NCI-H82 treated with DMSO at 0.1 percent for 48 hours (cell line): Measurements from ENCODE around the gene VSIG10L2.

ENCODE experiments used
- DNase-seq: peaks from one replicate; lab custom pipeline; 2025; ENCODE audit not compliant: unreplicated experiment; lab: John Stamatoyannopoulos, UW

The VSIG10L2 gene

DNA sequence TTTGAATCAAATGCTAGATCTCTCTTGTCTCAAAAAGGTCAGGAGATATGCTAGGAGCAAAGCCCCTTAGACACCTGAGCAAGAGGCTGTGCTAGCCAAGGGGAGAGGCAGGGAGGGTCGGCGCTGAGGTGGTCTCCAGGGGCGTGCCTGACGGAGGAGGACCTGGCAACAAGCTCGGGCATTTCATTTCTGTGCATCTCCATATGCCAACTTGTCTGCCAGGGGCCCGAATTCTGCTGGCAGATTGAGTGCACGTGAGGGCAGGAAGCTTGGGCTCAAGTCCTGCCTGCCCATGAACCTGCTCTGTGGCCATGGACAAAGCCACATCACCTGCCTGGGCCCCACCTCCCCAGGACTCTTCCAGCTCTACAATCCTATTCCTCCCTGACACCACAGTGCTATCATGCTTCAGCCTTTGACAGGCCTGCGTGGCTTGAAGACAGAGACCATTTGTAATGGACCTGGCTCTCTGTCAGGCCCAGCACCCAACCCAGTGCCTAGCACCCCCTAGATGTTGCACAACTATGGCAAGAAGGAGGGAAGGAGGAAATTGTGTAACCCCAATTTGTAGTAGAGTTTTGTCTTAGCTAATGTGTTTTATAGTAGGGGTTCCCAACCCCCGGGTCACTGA is 16.3 kb upstream of the VSIG10L2 start:
- DNase-seq = no peak

DNA sequence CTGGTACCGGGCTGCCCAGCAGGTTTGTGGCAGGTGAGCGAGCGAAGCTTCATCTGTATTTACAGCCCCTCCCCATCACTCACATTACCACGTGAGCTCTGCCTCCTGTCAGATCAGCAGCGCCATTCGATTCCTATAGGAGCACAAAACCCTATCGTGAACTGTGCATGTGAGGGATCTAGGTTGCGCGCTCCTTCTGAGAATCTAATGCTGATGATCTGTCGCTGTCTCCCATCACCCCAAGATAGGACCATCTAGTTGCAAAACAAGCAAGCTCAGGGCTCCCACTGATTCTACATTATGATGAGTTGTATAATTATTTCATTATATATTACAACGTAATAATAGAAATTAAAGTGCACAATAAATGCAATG is 15.8 kb upstream of the VSIG10L2 start:
- DNase-seq = no peak

DNA sequence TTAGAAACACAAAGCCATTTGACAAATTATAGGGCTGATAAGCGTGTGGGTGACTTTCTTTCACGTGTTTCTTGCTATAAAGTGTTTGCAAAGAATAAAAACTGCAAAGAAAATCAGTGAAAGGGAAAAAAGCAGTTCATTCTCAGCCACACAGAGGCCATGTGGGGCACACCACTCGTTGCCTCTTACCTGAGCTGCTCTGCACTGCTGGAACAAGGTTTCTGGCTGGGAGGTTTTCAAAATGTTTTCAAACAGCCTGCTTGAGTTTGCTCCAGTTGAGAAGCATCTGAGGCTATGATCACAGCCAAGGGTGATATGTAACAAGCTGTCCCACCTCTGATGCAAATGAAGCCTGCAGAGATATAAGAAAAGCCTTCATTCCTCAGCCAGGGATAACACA is 14.7 kb upstream of the VSIG10L2 start:
- DNase-seq = no peak

DNA sequence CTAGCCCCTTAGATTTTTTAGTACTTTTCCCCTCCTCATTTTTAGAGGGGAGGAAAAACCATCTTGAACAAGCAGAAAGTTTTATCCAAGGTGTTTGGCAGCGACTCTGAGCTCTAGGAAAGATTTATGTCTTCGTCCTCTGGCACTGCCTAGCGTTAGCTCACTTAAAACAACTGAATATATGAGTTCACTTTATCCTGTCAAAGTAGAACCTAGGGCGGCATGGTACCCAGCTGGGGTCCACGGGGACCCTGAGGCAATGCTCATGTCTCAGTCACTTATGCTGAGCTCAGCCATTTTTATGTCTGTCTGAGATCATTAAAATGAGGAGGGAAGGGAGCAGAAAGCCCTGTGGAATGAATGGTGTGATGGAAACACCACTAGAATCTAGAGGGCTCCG is 14.2 kb upstream of the VSIG10L2 start:
- DNase-seq = no peak

DNA sequence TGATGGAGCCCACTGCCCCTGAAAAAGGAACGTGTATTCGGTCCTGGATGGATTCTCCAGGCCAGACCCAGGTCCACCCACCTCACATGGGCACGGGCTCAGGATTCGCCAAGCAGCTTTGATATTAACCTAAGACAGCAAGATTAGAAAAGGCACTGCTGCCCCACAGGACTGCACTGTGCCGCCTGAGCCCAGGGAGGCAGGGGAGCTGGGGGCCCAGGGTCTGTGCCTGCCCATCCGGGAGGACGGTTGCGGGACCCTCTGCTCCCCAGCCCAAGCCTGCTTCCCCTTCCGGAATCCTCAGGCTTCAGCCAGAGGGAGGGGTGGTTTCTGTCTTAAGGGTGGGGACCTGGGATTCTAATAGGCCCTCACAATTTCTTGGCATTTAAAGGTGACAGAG is 13.5 kb upstream of the VSIG10L2 start:
- DNase-seq = no peak

DNA sequence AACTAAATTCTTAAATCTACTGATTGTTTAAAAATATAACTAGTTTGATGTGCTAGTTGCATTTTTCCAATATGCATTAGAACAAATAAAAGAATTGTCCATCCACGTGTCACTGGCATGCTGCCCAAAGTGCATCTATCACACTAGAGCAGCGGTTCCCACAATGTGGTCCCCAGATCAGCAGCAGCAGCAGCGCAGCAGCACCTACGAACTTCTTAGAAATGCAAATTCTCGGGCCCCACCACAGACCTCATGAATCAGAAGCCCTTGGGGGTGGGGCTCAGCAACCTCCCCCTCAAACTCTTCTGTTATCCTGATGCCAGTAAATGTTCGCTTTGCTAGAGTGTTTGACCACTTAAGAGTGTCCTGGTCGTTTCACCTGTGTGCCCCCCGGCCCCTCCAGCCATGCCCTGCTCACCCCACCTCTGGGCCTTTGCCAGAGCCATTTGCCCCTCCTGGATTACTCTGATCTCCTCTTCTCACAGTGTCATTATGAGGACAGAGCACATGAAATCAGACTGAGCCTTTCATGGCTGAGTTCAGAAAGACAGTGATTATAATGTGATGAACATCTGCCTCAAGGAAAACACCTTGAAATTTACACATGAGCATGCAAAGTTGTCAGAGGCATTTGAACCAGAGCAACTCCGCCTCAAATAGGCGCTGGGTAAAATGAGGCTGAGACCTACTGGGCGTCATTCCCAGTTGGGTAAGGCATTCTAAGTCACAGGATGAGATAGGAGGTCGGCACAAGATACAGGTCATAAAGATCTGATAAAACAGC is 12.6 kb upstream of the VSIG10L2 start:
- no peak for DNase-seq

DNA sequence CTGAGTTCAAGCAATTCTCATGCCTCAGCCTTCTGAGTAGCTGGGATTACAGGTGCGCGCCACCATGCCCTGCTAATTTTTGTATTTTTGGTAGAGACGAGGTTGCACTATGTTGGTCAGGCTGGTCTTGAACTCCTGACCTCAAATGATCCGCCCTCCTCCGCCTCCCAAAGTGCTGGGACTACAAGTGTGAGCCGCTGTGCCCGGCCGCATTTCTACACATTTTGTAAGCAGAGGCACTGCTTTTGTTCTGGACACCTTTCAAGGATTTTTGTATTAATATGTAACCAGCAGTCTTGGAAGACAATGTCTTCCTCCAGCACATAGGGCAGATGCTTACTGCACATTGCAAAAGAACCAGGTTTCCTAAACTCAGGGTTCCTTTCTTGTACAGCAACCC is 11.4 kb upstream of the VSIG10L2 start:
- no peak for DNase-seq

DNA sequence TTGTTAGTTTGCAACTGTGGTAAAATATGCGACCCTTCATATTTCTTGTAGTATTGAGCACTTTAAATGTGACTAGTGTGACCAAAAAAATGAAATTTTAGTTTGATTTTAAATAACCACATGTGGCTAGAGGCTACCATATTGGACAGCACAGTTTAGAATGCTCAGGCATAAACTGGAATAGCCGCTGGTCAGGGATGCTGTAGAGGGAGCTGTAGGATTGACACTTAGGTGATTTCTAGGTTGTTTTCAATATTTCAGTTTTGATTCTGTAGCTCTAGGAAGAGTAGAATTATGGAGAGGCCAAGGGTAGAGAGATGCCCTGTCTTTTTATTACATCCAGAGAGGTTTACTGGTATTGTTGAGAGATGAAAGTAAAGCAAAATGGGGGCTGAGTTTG is 10.8 kb upstream of the VSIG10L2 start:
- no peak for DNase-seq

DNA sequence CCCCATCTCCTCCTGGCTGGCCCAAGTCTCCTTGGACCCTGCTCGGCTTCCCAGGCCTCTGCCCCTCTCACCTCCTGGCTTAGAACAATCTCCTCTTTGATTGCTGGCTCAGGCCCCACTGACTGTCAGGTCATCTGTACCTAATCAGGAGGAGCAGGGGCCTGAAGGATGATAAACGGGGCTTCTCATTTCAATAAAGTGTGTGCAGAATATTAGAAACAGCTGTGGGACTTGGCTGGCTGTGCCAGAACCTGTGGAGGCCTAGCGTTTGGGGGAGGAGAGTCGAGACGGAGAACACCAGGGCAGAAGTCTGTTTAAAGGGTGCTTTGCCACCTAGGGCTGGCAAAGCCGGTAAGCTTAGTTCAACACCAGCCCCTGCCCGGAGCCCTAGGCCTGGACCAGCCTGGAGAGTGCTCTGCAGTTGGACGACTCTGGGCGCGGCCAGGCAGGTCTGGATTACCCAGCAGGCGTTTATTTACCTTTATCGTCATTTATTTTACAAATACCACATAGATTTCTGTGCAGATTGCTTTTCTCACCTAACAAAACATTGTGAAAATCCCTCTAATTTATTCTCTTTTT is 10.1 kb upstream of the VSIG10L2 start:
- no peak for DNase-seq

DNA sequence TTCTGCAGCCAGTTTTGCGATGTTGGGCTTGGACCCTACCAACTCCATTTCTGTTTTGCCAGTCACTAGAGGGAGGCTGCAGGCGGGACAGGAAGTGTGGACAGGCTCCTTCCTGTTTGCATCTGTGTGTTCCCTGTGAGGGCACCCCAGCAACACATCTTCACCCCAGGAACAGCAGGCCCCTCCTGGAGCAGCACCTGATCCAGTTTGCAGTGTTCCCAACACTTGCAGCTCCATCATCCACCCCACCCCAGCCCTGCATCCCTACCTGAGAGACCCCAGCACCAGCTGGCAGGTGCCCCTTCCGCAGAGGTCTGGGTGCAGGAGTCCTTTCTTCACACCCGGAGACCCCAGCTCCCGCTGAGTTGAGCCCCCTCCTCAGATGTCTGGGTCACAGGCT is 7.4 kb upstream of the VSIG10L2 start:
- no peak for DNase-seq

DNA sequence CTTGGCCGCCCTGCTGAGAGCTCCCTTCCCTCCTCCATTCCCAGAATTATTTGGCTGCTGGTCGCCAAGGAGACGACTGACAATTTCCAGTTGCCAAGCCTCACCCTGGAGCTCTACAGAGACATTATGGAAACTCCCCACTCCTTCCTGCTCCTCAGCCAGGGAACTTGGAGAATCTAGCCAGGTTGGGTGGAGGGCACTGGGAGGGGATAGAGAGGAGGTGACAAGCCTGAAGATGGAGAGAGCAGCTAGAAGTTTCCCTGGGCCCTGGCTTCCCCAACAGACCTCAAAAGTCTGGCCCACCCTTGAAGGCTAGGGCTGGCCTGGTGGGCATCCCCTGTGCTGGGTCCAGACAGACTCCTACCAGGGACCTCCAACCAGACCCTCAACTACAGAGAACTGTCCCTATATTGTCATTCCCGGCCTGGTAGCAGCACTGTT is 6.7 kb upstream of the VSIG10L2 start:
- no peak for DNase-seq

DNA sequence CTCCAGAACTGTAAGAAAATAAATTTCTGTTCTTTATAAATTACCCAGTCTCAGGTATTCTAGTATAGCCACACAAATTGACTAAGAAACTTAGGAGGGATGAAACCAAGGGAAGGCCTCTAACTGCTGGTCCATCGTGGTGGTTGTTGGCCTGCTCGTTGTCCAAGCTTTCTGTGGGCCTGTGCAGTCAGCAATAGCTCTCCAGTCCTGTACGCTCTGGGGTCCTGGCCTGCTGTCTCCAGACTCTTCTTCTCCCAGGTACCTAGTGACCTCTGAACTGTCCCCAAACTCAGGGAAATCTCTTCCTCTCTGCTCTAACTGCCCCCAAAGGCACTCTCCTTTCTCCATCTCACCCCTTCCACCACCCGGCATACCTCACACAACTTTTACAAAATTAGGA is 5.7 kb upstream of the VSIG10L2 start:
- DNase-seq = no peak

DNA sequence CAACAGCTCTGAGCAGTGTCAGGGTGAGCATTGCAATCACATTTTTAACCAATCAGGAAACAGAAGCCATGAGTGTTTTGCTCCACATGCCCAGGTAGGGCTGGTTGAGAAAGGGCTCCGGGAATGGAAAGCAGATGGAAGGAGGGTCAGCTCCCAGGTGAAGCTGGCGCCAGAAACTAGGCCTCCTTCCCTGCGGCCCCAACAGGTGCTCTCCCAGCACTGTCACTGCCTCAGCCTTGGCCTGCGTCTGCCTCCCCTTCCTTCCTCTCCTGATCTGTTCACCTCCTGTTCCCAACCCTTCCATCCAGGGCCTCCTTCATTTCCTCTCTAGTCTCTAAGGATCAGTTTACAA is 4.6 kb upstream of the VSIG10L2 start:
- no peak for DNase-seq

DNA sequence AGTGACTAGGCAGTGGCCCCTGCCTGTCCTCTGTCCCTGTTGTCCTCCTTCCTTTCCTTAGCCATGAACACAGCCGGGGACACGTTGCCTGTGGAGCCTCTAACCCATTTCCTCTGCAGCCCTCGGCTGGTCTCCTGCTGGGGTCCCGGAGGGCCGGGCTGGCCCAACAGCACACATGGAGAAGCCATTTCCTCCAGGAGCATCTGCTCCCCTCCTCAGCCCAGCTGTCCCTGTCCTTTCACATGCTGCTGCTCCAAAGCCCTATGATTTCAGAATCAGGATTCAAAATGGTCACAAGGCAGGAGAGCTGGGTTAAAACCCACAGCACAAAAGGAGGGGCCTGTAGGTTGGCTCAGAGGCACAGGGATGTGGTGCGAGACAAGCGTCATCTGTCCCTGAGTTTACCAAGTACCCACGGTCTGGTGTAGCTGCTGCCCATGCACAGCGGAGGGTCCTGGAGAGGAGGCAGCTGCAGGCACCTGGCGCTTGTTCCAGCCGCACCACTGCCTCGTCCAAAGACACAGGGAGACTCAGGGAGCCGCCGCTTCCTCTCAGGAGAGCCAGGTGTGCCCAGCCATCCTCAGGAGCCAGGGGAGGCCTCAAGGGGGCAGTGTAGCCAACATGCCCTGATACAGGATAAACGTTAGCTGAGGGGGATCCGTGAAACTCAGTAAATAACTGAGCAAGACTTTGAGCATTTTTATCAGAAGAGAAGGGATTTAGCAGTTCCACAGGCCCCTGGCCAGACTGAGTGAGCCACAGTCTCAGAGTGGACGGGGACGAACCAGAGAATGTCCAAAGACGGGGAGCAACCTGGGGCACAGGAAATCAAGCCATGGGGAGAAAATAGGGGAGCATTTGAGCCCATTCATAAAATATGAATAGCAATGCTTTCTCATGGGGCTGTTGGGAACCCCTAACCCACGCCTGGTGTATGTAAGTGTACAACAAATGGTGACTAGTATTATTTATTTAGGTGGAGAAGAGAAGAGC is 3.9 kb upstream of the VSIG10L2 start:
- no peak for DNase-seq

DNA sequence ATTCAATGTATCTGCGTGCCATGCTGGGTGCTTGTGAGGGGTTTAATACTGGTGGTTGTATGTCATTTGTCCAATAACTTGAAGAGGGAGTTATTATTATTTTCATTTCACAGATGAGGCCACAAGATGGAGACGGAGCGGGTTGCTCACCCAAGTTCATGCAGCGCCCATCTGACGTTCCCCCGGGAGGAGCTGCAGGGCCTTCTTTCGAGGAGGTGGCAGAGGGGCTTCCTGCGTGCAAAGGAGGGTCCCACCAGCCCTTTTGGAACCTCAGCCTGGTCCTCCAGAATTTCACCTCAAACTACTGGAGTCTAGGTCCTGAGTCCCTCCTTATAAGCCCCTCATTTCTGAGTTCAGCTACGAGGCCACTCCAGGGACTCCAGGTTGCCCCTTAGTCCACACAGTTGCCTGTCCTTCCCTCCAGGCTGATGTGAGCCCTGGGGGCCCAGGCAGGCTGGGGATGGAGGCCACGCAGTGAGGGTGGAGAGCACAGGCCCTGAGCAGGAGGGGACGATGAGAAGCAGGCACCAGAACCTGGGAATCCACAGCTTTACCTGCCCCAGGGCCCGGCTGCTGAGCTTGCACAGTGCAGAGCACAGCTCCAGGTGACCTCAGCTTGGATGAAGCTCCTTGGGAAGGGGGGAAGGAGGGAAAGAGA is 2.9 kb upstream of the VSIG10L2 start:
- no peak for DNase-seq

DNA sequence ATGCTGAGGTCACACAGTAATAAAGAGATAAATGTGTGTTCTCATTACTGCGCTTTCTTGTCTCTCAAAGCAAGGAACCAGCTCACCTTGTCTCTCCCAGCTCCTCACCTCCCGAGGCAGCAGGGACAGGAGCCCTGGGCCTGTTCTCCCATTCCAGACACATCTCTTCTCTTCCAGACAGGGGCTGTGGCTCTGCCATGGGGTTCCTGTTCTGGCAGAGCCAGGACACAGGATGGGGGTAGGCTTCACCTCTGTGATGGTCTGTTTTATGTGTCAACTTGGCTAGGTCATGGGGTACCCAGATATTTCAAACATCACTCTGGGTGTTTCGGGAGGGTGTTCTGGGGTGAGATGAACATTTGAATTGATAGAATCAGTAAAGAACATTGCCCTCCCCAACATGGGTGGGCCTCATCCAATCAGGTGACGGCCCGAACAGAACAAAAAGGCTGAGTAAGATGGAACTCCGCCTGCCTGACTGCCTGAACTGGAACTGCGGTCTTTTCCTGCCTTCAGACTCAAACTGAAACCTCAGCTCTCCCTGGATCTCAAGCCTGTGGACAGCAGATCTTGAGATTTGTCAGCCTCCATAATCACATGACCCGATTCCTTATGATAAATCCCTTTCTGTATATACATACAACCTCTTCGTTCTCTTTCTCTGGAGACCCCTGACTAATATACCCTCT is 2.0 kb upstream of the VSIG10L2 start:
- no peak for DNase-seq

DNA sequence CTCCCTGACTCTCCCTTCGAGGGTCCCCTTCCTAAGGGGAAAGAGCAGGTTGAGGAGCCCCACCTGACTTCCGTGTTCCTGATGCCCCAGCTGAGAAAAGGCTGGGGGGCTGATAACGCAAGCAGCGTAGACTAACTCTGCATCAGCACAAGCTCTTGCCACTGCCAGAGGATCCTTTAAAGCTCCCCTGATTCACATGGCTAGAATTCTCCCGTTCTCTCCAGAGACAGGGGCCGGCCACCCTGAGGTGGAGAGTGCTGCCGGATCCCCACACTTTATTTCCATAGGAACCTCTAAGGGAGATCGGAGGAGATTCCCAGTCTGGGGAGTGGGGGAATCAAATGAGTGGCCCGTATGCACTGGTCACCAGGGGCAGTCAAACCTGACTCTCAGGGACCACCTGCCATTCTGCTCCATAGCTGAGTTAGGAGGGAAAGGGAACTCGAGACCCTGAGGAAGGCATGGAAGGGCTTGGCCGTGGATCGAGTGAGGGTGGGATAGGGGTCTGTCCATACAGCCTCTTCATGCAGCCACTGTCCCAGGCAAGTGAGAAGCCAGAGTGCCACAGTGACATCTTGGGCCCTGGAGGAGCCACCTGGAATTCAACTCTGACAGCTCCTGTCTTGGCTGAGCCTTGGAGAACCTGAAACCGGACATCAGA is 1.4 kb upstream of the VSIG10L2 start:
- DNase-seq = no peak

DNA sequence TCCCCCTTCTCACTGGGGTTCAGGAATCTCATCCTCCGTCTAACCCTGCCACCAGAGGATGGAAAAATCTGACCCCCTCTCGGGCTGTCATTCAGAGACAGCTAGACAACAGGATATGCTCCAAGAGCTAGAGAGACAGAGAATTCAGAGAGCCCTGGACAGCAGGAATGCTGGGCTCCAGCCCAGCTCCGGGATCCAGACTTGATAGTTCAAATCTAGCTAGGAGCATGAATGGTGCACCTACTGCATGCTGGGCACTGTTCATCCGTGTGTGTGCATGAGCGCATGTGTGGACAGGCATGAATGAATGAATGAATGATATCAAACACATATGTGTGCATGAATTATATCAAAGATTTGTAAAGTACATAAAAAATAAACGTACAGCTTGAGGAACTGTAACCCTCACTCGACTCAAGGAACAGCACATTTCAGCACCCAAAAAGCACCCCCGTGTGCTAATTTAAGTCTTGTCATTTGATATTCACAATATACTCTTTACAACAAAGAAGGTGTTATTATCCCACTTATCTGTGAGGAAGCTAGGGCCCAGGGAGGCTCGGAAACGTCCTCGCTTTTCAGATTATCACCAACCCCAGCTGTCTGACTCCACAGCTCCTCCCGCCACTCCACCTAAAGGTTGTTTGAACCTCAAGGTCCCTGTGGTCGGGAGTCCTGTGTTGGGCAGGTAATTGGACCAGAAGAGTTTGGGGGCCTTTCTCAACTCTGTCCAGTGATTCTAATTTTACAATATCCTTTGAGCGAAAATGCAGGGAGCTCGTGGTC is 640 bp upstream of the VSIG10L2 start:
- no peak for DNase-seq
